HG03103 (cell line): Measurements from ENCODE around the gene NCAPD2.
A peak's percentile ranks its signal among the peaks of the same experiment; 100 is the strongest.
"Not testable (repeated sequence)": the region's sequence is repeated elsewhere in the genome, so short reads cannot be mapped to it uniquely, and the experiment has no call there.

Experiments used
- ATAC-seq: cut with Tn5 transposase; IDR thresholded peaks from one replicate; pipeline ENCODE4 v1.9.1; 2021; ENCODE audit warnings: low read depth; ENCODE audit not compliant: unreplicated experiment

Gene NCAPD2

DNA sequence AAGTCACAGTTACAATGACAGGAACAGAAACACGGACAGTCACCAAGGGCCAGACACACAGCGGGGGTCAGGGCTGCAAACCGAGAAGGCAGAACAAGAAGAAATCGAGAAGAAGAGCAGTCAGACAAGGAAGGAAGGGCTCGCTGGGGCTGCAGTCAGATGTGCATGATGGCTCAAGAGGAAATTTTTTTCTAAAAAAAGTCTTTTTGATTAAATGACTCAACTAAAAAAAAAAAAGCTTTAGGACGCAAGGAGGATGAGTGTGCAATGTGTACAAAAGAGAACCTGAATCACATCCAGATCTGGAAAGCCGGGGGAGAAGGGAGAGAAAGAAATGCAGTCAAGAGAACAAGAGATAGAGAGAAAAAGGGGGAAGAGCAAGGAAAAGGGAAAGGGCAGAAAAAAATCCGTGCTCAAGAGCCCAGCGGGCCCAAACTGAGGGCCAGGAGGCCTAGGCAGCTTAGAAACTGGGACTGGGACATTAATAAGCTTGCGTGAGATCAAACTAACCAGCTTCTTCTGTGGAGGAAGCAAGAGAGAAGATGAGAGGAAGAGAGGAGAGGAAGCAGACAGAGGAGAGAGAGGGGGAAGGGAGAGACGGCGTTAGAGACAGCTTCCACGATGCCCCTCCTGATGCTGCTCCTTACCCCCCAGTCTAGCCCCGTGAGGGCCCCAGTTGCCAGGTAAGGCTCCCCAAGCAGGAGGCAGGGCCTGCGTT is 55.2 kb downstream of the NCAPD2 start:
- no peak for ATAC-seq

DNA sequence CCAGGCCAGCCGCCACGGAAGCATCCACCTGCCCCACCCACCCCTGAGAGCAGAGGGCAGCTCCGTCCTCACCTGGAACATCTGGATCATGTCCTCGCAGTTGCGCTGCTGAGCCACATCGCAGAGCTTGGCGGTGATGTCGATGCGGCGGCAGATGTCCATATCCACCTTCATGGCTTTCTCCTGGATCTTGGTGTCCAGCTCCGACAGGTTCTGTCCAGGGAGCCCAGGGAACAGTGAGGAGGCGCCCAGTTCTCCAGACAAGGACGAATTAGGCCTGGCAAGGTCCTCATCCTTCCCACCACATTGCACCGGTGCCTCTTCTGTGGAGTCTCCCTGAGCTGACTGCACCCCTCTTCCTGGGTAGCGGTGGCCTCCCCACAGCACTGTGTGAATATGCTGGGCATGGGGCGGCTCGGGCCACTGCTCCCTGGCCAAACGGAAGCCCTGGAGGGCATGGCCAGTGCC is 55.8 kb downstream of the NCAPD2 start:
- ATAC-seq: no peak

DNA sequence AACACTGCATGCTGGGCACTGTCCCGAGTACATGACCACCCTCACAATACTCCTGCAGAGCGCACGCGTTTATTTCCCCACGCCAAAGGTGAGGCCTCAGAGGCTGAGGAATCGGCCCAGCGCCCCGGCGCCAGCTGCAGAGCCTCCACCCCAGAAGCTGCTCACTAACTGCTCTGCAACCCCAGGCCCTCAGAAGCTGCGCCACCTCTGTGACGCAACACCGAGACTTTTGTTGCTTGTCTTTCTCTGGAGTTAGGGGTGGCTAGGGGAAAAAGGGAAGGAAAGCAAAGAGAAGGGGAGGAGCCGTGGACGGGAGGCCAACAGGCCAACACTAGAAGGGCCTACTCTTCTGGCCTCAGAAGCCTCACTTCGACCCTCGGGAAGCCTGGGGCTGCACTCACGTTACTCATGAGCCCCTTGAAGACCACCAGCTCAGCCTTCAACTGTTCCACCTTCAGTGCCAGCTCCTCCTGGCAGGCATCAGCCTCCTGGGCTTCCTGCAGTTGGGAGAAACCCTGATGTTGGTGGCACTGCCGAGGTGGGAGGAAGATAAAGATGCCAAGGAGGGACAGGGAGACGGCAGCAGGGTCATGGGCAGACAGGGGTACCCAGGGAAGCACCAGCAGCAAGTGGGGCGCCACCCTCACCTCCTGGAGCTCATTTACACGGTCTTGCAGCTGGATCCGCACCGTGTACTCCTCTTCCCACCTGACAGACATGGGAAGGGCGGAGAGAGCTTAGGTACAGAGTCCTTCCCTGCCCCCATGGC is 56.6 kb downstream of the NCAPD2 start:
- ATAC-seq: no peak

- no peak for ATAC-seq
Measured at GRCh38 chr12:6551063-6551461, 57.2 kb downstream of the NCAPD2 start.

- ATAC-seq: no peak
Measured at GRCh38 chr12:6551496-6552139, 57.7 kb downstream of the NCAPD2 start.

DNA sequence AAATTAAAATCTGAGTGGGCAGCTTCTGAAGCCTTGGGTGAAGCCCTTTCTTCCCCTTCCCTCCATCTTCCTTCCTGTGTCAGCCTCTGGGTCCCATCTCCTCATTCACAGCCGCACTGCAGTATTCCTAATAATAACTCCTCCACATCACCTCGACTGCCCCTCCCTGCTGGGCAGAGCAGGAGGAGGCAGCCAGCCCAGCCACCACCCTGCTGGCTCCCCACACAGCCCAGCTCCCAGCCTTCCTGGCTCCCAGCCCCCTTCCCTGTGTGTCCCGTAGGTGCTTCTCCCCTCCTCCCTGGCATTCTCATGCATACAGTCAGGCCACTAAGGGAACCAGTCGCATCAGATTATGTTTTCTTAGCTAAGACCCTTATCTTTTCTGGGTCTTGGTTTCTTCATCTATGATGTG is 58.2 kb downstream of the NCAPD2 start:
- no peak for ATAC-seq

DNA sequence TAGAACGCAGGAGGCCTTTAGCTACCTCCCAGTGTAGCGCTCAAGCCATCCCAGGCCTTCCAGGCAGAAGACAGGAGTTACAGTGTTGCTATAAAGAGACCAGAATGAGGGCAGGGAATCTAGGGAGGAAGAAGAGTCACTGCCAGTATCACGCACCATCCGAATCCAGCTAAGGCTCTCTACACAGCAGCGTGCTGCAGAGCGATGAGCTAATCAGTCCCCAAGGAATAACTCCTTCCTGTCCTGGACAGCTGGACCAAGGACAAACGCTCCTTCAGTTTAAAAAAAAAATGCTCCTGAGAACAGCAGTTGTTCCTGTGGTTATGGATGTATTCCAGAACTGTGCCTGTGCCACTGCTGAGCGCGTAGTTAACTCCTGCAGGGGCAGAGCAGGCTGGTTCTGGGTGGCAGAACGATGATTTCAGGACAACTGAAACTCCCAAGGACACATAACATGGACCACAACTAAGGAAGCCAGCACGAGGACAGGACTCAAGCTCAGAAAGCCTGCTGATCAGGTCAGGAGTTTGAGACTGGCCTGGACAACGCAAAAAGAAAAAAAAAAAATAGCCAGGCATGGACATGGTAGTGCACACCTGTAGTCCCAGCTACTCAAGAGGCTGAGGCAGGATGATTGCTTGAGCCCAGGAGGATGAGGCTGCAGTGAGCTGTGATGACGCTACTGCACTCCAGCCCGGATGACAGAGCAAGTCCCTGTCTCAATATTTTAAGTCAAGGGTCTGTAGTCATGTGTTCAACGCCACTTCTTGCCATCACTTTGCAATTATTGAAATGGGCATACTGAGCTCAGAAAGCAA is 59.4 kb downstream of the NCAPD2 start:
- ATAC-seq: no peak

DNA sequence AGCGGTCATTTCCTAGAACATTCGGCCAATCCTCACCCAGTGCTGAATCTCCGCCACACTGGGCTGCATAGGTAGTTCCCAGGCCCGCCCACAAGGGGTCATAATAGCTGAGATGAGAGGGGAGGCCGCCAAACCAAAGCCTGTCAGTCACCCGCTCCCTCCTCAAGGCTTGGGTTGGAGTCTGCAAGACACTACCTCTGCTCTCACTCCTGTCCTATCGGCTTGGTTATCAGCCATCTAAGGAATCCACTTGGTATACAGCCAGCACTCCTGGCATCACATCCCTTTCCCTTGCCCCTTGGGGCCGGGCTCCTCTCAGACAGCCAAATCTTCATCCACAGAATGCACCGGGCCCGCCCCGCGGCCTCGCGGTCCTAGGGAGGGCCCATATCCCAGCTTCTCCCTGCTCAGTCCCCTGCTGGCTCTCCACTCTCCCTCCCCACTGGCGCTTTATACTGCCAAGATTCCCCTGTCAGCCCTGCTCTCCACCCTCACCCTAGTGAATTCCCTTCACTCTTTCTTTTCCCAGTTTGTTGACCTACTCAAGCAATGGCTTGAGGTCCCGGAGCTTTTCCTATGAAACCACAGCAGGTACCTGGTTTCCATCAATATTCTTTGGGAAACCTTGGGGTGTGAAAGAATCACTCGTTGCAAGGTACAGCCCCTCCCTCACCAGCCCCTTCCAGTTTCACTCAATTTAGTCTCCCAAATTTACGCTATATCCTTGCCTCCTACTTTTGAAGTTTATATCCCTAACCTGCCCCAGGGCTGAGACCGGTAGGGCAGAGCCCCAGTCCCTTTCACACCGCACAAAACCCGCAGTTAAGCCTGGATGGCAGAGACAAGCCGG is 60.5 kb downstream of the NCAPD2 start:
- peak; percentile 54 for ATAC-seq

DNA sequence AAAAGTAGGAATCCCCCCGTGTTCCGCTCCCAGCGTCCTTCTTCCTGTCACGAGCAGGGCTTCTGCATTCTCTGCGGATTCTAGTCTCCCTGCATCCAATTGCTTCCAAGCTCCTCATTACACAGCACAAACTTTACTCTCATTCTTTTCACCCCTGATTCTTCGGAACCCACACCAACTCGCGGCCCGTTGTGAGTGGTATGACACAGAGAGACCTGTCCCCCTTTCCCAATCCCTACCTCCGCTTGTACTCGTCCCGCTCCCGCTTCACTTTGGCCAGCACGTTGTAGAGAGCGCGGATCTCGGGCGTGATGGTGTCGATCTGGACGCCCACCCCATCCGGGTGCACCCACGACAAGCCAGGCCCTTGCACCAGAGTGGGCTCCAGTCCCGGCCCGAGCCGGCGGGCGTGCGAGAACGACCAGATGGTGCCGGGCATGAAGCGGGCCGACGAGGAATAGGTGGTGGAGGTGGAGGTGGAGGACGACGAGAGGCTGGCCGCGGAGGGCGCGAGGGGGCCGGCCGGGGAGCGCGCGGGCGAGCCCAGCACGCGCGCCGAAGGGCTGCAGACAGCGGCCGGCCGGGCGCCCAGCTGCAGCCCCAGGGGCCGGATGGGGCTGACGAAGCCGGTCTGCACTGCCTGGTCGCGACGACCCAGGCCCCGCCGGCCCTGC is 61.3 kb downstream of the NCAPD2 start:
- ATAC-seq: peak; percentile 5

- not testable (repeated sequence) for ATAC-seq
Measured at GRCh38 chr12:6556496-6556817, 62.6 kb downstream of the NCAPD2 start.

- no peak for ATAC-seq
Measured at GRCh38 chr12:6556857-6557256, 63.0 kb downstream of the NCAPD2 start.

DNA sequence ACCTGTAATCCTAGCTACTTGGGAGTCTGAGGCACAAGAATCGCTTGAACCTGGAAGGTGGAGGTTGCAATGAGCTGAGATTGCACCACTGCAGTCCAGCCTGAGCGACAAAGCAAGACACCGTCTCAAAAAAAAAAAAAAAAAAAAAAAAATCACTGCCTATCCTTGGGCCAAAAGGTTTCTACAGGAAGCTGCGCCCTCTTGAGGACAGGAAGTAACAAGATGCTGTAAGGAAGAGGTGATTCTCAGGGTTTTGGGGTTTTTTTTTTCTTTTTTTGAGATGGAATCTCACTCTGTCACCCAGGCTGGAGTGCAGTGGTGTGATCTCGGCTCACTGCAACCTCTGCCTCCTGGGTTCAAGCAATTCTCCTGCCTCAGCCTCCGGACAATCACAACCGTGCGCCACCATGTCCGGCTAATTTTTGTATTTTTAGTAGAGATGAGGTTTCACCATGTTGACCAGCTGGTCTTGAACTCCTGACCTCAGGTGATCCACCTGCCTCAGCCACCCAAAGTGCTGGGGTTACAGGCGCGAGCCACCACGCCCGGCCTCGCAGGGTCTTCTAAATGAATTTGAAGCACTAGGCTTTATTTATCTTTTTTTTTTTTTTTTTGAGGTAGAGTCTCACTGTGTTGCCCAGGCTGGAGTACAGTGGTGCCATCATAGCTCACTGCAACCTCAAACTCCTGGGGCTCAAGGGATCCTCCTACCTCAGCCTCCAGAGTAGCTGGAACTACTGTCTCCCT is 64.3 kb downstream of the NCAPD2 start:
- not testable (repeated sequence) for ATAC-seq

DNA sequence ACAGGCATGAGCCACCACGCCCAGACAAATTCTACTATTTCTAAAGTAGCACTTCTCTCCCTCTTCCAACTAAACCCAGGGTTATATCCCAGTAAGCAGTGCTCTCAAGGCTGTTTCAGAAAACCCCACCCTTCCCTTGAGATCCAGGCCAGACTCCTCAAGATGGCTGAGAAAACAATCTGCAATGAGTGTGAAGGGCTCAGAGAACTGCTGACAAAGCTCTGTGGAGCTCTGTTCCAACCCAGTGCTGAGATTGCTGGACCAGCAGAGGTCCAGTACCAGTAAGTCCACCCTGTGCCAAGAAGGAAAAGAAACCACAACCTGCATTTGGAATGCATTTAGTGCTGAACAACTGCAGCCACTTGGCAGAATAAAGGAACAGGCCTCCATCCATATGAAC is 65.6 kb downstream of the NCAPD2 start:
- ATAC-seq: no peak

- no peak for ATAC-seq
Measured at GRCh38 chr12:6560501-6561205, 66.8 kb downstream of the NCAPD2 start.

DNA sequence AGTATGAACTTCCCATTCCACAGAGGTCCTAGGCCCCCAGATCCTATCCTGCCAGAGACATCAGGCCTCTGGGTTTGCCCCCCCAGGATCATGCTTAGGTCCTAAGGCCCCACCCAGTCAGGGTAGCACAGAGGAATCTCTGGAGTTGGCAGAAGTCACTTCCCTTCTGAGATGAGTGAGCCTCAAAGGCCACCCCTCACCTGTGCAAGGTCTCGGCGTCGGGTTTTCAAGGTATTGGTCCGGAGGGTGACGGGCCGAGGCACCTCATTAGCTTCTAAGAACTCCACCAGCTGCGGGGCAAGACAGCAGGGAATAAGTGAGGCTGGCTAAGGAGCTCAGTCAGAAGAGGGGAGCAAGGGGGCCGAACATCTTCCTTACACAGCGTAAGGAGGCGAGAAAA is 69.0 kb downstream of the NCAPD2 start:
- no peak for ATAC-seq

DNA sequence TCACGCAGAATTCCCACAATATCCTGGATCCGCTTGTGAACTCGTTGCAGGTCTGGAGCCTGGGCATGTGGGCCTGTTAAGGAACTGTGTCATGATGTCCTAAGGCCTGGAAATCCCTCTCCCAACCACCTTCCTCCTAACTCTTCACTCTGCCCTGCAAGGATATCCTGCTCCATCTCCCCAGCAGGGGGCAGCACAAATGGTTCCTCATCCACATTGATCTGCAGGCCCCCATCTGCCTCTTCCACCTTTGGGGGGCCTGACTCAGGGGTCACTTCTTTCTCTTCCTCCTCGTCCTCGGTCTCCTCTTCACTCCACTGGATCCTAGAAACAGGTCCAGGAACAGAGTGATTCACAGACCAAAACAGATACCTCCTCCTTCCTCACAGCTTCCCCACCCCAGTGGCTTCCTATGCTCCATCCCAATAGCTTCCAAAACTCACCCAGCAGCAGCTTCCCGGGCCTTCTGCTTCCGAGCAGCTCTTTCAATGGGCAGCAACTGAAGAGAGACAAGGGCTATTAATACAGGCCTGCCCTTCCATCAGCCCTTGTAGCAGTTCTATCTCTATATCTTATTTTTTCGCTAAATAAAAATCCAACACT is 69.6 kb downstream of the NCAPD2 start:
- no peak for ATAC-seq

- ATAC-seq: no peak
Measured at GRCh38 chr12:6567112-6567670, 73.3 kb downstream of the NCAPD2 start.
